AML-193 (cell line): ENCODE data around the gene SLC18A2.

ENCODE experiments used
- DNase-seq, 2 experiments: peaks; one replicate each; lab custom pipeline; 2025; lab: John Stamatoyannopoulos, UW

Gene SLC18A2

DNA sequence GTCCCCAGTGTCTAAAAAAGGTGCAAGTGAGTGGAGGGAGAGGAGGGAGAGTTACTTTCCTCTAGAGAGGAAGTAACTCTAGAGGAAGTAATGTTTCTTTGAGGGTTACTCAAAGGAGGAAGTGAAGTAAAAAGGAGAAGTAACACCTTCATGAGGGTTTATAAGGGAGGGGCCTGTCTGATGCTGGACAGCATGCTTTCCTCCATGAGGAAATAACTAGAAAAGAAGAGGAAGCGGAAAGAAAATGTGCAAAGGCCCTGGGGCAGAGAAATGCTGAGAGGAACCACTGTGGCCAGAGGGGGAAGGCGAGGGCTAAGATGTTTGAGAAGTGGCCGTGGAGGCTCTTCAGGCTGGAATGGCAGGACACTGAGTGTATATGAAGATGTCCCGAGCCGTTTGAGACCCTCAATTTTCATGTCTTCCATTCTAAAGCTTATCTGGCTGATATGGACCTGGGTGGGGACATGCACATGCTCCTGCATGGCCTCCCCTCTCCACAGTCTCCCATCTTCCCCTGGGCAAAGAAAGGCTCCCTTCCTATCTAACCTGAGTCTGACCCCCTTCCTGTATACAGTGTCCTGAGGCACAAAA, 3.4 kb upstream of the SLC18A2 start:
- DNase-seq: peak; percentile 92 to 98

DNA sequence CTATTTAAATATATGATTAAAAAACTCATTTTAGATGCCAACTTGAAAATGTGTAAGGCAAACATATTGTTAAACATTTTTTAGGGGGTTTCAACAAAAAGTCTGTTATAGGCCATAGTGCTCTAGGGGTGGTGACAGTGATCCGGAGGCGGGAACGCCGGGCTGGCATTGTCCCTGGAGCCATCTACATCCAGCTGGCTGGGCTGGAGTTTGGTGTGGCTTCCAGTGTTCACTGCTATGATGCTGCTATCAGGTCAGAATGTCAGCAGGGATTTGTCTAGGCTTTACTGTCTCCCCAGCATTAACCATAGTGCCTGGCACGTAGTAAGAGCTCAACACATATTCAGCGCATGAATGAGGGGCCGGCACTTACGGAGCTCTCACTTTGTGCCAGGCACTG, 1.9 kb upstream of the SLC18A2 start:
- DNase-seq: no peak

- DNase-seq: no peak
Observed at GRCh38 chr10:117239721-117240620, 943 bp upstream of the SLC18A2 start.

DNA sequence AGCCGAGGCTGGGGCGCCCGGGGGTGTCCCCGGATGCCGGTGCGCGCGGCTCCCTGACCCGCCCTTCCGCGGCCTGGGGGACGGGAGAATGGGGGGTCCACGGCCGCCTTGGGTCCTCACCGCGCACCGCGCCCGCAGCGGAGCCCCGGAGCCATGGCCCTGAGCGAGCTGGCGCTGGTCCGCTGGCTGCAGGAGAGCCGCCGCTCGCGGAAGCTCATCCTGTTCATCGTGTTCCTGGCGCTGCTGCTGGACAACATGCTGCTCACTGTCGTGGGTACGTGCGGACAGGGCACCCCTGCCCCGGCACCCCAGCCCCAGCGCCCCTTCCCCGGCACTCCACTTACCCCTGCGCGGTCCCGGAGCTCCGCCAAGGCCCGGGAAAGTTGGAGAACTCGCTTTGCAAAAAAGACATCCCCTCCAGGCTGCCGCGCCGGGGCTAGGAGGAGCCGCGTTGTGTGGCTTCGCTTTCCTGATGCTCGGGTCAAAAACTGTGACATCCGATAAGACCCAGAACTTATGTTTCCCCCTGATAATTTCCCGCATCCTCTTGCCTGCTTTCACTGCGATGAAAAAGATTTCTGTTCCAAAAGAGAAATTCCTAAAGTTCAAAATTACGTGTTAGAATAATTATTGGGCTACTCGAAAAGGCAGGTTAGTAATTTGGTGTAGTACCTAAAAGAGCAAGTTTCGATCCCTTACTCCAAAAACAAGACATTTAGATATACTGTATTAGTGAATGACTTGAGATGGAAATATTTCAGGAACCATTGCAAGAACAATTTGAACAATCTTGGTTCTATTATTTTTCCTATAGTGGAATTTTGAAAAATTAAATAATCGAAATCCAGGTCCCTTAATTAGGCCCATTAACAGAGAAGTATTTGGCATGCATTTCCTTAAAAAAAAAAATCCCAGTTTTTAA, 888 bp downstream of the SLC18A2 start:
- DNase-seq: no peak

DNA sequence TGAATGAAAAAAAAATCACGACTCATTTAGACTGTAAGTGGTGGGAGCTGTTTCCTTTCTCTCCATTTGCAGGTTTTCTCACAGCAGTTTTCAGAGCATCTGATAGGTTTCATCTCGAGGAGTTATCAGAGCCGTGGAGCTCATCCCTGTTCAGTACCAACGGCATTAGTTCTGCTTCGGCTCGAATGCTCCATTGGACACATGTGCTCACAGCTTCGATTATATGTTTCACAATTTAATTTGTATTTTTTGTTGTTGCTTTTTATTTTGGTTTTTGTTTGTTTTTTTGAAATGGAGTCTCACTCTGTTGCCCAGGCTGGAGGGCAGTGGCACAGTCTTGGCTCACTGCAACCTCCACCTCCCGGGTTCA, 1.5 kb downstream of the SLC18A2 start:
- no peak for DNase-seq

- DNase-seq: no peak
Observed at GRCh38 chr10:117246997-117247671, 6.2 kb downstream of the SLC18A2 start.

DNA sequence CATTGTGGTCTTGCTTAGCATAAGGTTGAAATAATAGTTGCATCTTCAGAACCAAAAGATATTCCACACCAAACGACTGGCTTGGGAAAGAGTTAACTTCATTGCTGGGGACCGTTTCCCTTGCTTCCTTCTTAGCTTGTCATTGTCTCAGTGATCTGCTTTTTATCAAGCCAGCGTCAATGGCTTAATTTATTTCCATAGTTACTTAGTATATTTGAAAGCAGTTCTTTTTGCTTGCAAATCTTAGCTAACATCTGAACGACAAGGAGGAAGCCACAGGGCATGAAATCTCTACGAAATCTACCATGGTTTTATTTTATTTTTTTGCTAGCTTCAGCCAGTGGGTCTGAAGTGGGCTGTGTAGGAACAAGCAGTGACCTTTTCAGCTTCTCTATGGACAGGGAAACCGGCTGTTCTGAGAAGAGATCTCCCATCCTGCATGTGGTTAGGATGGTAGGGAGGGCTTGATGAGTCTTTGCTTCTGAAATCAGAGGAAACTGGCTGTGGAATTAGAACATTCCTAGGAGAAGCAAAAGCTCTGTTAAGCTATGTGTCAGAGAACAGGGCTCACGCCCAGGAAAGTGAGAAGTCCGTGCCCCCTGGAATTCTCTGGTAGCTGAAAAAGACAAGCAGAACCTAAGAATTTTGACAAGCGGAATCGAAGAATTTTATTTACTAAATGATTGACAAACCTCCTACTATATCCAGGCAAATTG, 8.0 kb downstream of the SLC18A2 start:
- DNase-seq: no peak

DNA sequence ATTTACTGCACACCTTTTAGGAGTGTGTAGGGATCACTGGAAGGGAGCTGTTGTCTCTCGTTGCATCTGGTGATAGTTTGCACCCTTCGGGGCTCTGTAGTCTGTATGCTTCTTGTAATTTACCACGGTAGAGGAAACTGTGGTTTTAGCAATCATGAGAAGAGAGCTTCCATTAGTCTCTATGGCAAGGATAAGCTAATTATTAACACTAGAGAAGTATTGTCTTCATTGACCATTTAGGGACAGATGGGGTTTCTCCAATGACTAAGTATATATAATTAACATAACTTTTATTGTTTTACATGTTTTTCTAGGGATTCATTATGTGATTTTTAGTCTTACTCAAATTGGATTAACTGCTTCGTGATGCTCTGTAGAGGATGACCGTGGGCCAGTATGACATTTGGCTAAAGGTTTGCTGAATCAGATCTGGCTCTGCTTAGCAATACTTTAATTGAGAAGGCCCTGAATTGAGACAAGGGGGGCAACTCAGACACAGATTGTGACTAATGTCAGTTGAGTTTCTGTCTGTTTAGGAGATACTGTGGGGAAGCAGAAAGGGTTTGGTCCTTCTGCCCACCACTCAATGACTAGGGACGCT, 8.7 kb downstream of the SLC18A2 start:
- DNase-seq: peak; percentile 29 to 34

DNA sequence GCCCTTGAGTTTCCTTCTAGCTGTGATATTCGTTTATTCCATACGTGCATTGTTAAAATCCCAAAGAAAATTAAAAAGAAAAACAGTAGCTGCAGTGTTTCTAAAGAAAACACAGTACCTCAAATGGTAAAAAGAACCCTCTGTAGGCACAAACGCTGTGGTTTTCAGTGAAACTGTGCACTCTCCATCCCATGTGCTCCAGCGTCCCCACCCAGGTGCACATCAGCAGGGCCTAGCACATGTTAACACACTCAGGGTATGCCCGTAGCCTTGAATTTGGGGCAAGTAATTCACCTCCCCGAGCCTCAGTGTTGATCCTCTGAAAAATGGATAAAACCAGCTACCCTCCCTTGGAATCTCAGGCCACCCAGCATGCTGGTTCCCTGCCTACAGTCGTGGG, 9.5 kb downstream of the SLC18A2 start:
- no peak for DNase-seq

DNA sequence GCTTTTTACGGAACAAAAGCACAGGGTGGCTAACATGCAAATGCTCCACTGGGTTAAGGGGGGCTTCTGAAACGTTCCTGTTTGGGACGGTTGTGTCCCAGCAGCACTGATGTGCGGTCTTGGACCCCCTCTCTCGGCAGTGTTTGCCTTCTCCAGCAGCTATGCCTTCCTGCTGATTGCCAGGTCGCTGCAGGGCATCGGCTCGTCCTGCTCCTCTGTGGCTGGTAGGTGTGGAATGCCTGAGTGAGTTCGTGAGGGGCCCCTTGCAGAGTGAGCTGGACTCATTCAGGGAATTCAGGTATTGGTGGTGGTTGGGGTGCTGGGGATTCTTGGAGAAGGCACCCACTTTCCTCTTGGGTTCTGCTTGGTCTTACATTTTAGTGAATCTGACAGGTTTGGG, 13.0 kb downstream of the SLC18A2 start:
- DNase-seq: no peak

DNA sequence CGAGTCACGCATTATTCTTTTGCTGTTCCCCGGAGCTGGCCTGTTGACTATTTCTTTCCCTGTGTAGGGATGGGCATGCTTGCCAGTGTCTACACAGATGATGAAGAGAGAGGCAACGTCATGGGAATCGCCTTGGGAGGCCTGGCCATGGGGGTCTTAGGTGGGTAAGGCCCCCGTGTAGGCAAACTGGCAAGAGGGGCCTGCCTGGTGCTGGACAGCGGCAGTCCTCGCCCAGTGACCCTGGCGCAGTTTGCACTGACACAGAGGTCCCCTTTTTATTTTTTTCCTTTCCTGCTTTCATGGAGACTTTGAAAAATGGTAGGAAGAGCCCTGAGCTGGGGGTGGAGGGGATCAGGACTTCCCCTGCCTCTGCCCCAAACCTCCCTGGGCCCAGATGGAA, 13.4 kb downstream of the SLC18A2 start:
- DNase-seq: no peak

DNA sequence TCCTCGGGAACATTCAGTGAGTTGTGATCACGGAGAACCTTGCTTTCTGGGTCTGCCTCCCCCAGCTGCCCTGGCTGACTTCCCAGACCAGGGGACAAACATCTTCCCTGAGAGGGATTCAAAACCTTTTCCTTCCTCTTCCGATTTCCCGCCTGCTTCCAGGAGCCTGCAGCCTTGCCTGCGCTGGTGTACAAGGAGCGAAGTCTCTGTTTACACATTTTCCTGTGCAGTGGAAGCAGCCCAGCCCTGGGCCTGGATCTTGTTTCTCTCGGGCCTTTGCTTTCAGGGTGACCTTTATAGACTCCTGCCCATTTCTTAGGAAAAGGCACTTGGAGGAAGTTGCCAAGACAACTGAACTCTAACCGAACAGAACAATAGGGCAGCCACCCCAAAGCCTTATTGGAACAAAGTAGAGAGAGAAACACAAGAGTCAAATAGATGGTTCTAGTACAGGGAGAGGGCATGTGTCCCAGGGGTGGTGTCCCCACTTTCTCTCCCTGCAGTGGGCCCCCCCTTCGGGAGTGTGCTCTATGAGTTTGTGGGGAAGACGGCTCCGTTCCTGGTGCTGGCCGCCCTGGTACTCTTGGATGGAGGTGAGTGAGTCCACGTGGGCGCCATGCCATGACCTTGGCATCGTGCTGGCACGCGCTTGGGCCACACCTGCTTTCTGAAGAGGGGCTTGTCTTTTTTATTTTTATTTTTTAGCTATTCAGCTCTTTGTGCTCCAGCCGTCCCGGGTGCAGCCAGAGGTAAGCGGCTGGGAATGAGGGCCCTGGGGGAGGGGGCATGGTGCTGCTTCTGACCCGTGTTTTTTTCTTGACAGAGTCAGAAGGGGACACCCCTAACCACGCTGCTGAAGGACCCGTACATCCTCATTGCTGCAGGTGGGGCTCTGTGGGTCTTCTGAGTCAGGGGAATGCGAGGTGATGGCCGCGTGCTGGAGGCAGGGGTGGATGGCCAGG, 14.1 kb downstream of the SLC18A2 start:
- DNase-seq: no peak

GRCh38 chr10:117255835-117256460, 15.0 kb downstream of the SLC18A2 start:
- DNase-seq: no peak

DNA sequence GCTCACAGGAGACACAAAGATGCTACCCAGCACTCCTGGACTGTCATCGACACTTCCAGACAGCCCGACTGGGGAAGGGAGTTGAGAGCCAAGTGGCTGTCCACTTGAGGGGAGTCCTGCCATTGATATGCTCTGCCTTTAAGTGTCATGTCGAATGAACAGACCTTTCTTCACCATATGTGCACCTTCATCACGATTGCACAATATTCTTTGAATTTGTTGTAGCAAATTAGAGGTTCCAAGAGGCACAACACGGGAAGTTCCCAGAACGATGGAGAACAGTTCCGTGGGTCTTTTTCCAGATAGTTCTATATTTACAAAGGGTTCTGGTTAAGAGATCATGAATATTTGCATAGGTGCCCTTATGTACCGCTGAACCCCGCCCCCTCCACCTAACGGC, 16.0 kb downstream of the SLC18A2 start:
- no peak for DNase-seq

GRCh38 chr10:117257721-117258120, 16.8 kb downstream of the SLC18A2 start:
- no peak for DNase-seq

DNA sequence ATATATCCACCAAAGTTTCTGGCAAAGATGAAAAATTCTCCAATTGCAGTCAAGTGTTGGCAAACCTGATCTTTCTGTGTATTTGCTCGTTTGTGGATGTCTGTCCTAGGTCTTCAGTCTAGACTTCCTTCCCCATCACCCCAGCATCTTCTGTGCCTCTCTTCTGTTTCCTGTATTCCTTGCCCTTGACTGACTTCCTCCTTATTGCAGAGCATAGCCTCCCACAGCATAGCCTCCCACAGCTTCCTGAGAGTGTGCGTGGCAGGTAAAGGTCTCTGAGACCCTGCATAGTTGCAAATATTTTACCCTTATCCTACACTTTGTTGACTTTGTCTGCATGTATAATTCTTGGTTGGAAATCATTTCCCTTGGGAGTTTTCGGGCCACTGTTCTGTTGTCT, 18.4 kb downstream of the SLC18A2 start:
- DNase-seq: peak; percentile 68 to 83

GRCh38 chr10:117260084-117260483, 19.2 kb downstream of the SLC18A2 start:
- no peak for DNase-seq

DNA sequence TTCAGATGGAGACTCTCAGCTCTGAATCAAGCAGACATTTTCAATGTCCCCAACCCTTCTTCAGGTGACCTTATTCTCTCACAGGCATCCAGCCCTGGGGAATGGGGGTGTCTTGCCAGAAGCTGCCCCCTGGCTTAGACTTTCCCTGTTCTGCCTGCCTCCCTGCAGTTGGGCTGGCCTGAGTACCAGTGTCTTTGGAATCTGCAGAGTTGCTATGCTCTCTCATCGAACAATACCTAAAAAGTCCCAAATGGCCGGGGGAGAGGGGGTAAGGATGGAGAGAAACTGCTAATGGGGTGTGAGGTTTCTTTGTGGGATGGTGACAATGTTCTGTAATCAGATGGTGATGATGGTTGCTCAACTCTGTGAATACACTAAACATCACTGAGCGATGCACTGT, 20.6 kb downstream of the SLC18A2 start:
- no peak for DNase-seq

DNA sequence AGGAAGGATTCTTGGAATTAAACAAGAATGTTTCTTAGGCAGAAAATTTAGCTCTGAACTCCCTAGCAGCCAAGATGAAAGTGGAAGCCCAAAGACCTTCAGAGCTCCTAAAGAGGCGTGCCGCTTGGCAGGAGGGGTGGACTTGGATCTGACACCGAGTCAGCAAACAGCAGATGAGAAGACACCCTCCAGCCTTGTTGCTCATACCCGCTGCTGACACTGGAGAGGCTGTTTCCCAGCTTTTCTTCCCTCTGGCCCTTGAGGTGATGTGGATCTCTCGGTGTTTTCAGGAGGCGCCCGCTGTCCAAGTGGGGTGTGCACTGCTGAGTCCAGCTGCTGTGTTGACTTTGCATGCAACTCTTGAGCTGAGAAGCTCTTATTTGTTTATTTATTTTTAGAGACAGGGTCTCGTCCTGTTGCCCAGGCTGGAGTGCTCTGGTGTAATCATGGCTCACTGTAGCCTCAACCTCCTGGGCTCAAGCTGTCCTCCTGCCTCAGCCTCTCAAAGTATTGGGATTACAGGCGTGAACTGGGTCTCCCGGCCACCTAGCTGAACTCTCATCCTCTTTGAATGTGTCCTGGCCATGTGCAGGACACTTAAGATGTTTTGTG, 21.5 kb downstream of the SLC18A2 start:
- DNase-seq: no peak
